ENCODE measurements around the gene GPR152.
A peak's percentile ranks its signal among the peaks of the same experiment; 100 is the strongest.

The GPR152 gene

DNA sequence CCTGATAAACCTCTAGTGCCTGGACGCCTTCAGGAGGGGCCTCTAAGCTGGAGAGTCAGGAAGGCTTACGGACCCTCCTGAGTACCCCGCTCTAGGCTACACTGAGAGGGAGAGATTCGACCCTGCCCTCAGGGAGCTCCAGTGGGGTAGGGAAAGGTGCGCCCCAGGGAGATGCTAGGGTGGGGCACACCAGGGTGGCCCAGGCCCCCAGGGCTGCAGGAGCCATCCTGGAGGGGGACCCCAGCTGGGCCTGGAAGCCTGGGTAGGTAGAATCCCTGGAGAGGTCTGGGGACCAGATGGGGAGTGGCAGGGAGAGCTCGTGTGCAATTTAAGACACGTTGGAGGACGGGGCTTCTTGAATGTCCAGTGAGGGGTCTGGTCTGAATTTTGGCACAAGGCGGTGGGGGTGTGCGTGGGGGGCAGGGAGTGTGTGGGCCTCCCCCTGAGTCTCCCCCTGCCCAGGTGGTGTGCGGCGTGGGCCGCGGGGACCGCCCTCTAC lies 32.3 kb downstream of the GPR152 start:
- H3K4me1 ChIP-seq (ENCODE audit: control insufficient read depth, insufficient read depth, low read length, unreplicated experiment) = peaks cover 7% of the 10 kb centered on the region
- H2AFZ ChIP-seq (ENCODE audit: low read length, unreplicated experiment) = no peak overlapping the region
- no peaks in the 10 kb centered on the region; the same call in 1 of the 2 replicates for H3K27me3 ChIP-seq (ENCODE audit: insufficient read depth, low read length)
- H3K36me3 ChIP-seq (ENCODE audit: insufficient read depth, low read length) = no peaks in the 10 kb centered on the region
- H3K27ac ChIP-seq (ENCODE audit: low read depth, low read length) = no peak overlapping the region
- H3K4me3 ChIP-seq (ENCODE audit: low read depth, low read length) = peak overlapping the region; percentile 92
- H3K79me2 ChIP-seq (ENCODE audit: control insufficient read depth, insufficient read depth, low read length, unreplicated experiment) = no peaks in the 10 kb centered on the region

DNA sequence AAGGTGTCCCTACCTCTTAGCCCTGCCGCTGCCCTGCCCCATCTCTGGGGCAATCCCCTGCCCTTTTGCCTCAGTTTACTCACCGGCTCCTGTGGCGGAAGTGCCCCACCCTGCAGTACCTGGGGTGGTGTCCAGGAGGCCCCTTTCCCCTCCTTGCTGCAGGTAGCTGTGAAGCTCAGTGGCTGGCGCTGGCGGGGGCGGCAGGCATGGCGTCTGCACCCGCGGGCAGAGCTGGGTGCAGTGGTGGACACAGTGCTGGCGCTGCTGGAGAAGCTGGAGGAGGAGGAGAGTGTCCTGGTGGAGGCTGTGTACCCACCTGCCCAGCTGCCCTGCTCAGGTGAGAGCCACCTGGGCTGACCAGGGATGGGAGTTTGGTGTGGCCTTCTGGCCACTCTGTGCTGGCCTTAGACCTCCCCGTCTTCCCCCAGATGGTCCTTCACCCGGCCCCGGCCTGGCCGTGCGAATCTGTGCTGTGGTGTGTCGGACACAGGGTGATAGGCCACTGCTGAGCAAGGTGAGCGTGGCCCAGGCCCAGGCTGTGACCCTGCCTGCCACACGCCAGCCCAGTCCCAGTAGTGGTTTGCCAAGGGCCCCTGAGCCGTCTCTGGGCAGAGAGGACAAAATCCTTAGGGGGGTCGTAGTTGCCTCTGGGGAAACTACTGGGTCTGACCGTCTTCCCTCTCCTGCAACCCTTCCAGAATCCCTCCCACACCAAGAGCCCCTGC lies 33.0 kb downstream of the GPR152 start:
- H3K27ac ChIP-seq (ENCODE audit: low read depth, low read length) = no peak overlapping the region
- H3K4me3 ChIP-seq (ENCODE audit: low read depth, low read length) = no peak overlapping the region
- no peak overlapping the region for H2AFZ ChIP-seq (ENCODE audit: low read length, unreplicated experiment)
- H3K27me3 ChIP-seq (ENCODE audit: insufficient read depth, low read length) = no peaks in the 10 kb centered on the region; the same call in 1 of the 2 replicates
- no peaks in the 10 kb centered on the region for H3K79me2 ChIP-seq (ENCODE audit: control insufficient read depth, insufficient read depth, low read length, unreplicated experiment)
- no peaks in the 10 kb centered on the region for H3K36me3 ChIP-seq (ENCODE audit: insufficient read depth, low read length)
- peaks cover 7% of the 10 kb centered on the region for H3K4me1 ChIP-seq (ENCODE audit: control insufficient read depth, insufficient read depth, low read length, unreplicated experiment)

DNA sequence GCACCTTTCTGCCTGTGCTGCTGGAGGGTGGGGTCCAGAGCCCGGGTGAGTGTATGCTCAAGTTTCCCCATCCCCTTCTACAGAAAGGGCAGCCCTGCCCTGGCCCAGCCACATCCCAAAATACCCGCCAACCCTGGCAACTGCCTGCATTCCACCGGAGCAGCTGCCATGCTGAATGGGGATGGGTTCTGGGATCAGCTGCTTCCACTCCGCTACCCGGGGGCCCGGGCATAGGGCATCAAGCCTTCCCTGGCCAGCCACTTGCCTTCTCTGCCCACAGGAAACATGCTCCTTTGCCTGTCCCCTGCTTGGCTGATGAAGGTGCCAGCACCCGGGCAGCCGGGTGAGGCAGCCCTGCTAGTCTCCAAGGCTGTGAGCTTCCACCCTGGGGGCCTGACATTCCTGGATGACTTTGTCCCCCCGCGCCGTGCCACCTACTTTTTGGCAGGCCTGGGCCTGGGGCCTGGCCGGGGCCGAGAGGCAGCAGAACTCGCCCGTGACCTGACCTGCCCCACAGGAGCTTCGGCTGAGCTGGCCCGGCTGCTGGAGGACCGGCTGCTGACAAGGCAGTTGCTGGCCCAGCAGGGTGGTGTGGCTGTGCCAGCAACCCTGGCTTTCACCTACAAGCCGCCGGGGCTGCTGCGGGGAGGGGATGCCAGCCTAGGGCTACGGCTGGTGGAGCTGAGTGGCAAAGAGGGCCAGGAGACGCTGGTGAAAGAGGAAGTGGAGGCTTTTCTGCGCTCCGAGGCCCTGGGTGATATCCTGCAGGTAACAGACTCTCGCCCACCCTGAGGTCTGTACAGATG lies 33.9 kb downstream of the GPR152 start:
- no peak overlapping the region for H3K4me3 ChIP-seq (ENCODE audit: low read depth, low read length)
- H3K36me3 ChIP-seq (ENCODE audit: insufficient read depth, low read length) = no peaks in the 10 kb centered on the region
- H3K79me2 ChIP-seq (ENCODE audit: control insufficient read depth, insufficient read depth, low read length, unreplicated experiment) = no peaks in the 10 kb centered on the region
- H3K4me1 ChIP-seq (ENCODE audit: control insufficient read depth, insufficient read depth, low read length, unreplicated experiment) = peaks cover 7% of the 10 kb centered on the region
- H3K27ac ChIP-seq (ENCODE audit: low read depth, low read length) = no peak overlapping the region
- no peaks in the 10 kb centered on the region; the same call in 1 of the 2 replicates for H3K27me3 ChIP-seq (ENCODE audit: insufficient read depth, low read length)
- H2AFZ ChIP-seq (ENCODE audit: low read length, unreplicated experiment) = no peak overlapping the region

DNA sequence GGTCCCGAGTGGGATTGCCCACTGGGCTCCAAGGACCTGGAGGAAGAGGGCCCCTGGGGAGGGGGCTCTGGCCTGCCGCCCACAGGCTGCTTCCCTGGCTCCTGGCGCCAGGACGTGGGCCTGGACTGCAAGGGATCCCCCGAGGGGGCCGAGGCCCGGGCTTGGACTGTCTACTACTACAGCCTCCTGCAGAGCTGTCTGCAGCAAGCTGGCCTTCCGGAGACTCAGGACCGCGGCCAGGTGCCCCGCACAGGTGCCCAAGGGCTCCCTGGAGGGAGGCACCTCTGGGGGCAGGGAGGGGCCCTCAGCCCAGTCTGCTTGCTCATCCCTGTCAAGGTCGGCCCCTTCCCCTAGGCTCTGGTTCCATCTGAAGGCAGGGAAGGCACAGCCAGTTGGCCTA lies 35.1 kb downstream of the GPR152 start:
- Histone ChIP-seq H2AFZ (ENCODE audit: low read length, unreplicated experiment) (no peak overlapping the region), H3K36me3 (ENCODE audit: insufficient read depth, low read length) (no peaks in the 10 kb centered on the region), H3K4me3 (ENCODE audit: low read depth, low read length) (no peak overlapping the region), H3K27me3 (ENCODE audit: insufficient read depth, low read length) (no peaks in the 10 kb centered on the region; the same call in 1 of the 2 replicates), H3K79me2 (ENCODE audit: control insufficient read depth, insufficient read depth, low read length, unreplicated experiment) (no peaks in the 10 kb centered on the region), H3K4me1 (ENCODE audit: control insufficient read depth, insufficient read depth, low read length, unreplicated experiment) (peaks cover 7% of the 10 kb centered on the region), H3K27ac (ENCODE audit: low read depth, low read length) (no peak overlapping the region)

DNA sequence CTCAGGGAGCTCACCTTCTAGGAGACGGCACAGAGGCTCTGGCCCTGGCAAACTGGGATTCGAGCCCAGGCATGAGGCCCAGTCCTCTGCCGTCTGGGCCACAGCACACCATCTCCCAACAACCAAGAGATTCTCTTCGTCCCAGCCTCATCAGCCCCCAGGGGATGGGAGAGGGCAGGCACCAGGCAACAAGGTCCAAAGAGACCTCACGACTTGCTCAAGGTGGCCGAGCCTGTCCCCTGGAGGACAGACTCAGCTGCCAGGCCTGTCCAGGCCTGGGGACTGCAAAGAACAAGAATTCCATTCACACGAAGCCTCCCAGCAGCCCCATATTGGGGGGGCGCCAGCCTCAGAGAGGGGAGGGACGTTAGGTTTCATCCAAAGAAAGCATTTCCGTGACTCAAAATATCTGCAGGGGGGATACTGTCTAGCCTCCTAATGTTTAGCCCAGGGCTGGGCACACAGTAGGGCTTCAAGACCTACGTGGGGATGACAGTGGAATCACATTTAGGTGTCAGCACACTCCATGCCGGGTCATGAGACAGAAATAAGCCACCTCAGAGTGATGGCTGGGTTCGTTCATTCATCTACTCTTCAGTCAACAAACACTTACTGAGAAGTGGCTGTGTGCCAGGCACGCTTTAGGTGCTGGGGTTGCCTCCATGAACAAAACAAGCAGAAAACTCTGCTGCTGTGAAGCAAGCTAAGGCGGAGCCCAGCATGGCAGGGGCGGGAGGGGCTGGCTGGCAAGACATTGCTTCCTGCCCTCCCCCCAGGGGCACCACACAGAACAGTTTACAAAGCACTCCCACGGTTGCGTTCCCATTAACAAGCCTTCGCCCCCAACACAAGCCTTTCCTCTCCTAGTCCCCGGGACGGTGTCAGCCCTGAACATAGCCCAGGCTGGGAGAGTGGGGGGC lies 35.9 kb downstream of the GPR152 start:
- H3K4me1 ChIP-seq (ENCODE audit: control insufficient read depth, insufficient read depth, low read length, unreplicated experiment) = peaks cover 7% of the 10 kb centered on the region

DNA sequence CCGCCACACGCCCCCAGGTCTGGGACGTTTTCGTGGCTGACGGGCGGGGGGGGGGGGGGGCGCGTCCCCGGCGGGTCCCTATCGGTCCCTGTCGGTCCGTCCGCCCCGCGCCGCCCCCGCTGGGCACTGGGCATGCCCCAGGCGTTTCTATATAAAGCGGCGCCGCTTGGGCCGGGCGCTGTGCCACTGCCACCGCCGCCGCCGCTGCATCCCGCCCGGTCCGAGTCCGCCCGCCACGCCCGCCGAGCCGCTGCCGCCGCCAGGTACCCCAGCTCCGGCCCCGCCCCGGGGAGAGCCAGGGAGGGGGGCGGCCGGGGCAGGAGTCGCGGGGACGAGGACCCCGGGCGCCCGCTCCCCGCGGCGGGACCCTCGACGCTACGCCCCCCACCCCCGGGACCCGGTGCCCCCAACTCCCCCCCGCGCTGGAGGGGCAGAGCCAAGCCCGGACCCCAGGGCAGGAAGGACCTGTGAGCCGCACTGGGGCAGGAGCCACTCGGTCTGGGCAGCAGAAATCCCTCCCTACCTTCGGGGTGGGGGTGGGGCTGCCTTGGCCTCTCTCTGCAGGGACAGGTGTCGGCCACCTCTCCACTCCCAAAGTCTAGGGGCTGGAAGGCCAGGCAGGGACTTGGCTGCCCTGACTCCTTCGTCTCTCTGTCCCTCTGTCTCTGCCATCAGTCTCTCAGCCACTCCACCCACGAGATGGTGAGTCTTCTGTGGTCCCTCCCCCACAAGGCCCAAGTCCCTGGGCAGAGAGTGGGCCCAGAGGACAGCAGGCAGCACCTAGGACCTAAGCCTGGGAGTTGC lies 36.8 kb downstream of the GPR152 start, which contains the start of gene CARNS1:
CARNS1 (plus strand) TSS at position 178 of the 804 bp plus-strand sequence; CDS start at position 700, 522 bp downstream.
- H3K4me1 ChIP-seq (ENCODE audit: control insufficient read depth, insufficient read depth, low read length, unreplicated experiment) = peaks cover 7% of the 10 kb centered on the region
- peak within 1 kb of the TSS; percentile 73 for H3K4me3 ChIP-seq (ENCODE audit: low read depth, low read length)
- H3K27me3 ChIP-seq (ENCODE audit: insufficient read depth, low read length) = peaks cover 9% of the 10 kb centered on the region
- H3K36me3 ChIP-seq (ENCODE audit: insufficient read depth, low read length) = no peaks in the 10 kb centered on the region
- no peaks in the 10 kb centered on the region for H3K79me2 ChIP-seq (ENCODE audit: control insufficient read depth, insufficient read depth, low read length, unreplicated experiment)
- no peak within 1 kb of the TSS for H3K27ac ChIP-seq (ENCODE audit: low read depth, low read length)
- no peak within 1 kb of the TSS for H2AFZ ChIP-seq (ENCODE audit: low read length, unreplicated experiment)

More for the DNA sequence above, 35.9 kb downstream of the GPR152 start:
- no peak overlapping the region for H3K27ac ChIP-seq (ENCODE audit: low read depth, low read length)
- no peak overlapping the region for H3K4me3 ChIP-seq (ENCODE audit: low read depth, low read length)
- no peaks in the 10 kb centered on the region for H3K79me2 ChIP-seq (ENCODE audit: control insufficient read depth, insufficient read depth, low read length, unreplicated experiment)
- H3K36me3 ChIP-seq (ENCODE audit: insufficient read depth, low read length) = no peaks in the 10 kb centered on the region
- peaks cover under 1% of the 10 kb centered on the region; the same call in 1 of the 2 replicates for H3K27me3 ChIP-seq (ENCODE audit: insufficient read depth, low read length)
- no peak overlapping the region for H2AFZ ChIP-seq (ENCODE audit: low read length, unreplicated experiment)

DNA sequence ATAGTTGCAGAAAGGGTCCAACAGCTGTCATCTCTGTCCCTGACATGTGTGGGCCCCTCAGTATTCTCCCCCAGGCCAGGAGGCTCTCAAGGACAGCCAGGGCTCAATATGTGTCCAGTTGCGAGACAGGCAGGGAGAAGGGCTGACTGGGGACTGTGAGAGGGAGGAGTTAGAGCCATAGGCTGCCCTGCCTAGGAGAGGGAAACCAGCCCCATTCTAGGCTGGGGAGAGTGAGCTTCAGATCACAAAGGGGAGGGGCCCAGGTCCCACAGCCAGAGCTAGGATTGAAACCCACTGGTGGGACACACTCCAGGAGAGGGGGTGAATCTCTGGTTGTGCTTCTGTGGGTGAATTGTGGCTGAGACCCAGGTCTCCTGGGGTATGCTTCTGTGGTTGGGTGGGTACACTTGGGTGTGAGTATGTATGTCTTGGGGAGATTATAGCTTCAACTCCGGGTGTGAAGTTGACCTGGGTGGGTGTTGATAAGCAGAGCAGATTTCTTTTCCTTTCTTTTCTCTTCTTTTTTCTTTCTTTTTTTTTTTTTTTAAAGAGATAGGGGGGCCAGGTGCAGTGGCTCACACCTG lies 39.2 kb downstream of the GPR152 start:
- no peak overlapping the region for H2AFZ ChIP-seq (ENCODE audit: low read length, unreplicated experiment)
- H3K4me3 ChIP-seq (ENCODE audit: low read depth, low read length) = no peak overlapping the region
- H3K79me2 ChIP-seq (ENCODE audit: control insufficient read depth, insufficient read depth, low read length, unreplicated experiment) = no peaks in the 10 kb centered on the region
- H3K27ac ChIP-seq (ENCODE audit: low read depth, low read length) = no peak overlapping the region
- H3K4me1 ChIP-seq (ENCODE audit: control insufficient read depth, insufficient read depth, low read length, unreplicated experiment) = no peaks in the 10 kb centered on the region
- peaks cover 22% of the 10 kb centered on the region for H3K27me3 ChIP-seq (ENCODE audit: insufficient read depth, low read length)
- no peaks in the 10 kb centered on the region for H3K36me3 ChIP-seq (ENCODE audit: insufficient read depth, low read length)

DNA sequence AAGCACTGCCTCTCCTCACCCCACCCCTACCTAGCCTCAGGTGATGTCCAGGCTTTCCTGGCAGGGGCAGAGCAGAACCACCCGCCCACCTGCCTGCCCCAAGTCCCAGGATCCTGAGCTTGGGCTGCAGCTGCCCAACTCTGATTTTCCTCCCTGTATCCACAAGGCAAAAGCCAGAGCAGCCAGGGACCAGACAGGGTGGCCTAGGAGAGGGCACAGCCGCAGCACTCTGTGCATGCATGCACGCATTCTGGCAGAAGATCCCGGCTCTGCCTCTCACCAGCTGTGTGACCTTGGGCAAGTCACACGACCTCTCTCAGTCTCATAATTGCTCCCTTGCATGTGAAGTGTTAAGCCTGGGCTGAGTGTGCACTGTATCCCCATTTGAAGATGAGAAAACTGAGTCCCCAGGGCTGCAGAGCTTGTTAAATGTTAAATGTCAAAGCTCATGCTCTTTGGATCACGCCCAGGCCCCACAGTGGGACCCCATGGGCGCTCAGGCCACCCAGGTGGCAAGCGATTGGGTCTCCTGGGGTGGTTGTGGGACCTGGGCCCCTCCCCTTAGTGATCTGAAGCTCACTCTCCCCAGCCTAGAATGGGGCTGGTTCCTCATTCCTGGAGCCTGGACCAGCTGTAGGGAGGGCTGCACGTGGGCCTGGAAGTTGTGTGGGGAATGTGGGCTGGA lies 39.9 kb downstream of the GPR152 start:
- Histone ChIP-seq H3K4me1 (ENCODE audit: control insufficient read depth, insufficient read depth, low read length, unreplicated experiment) (no peaks in the 10 kb centered on the region), H3K27ac (ENCODE audit: low read depth, low read length) (no peak overlapping the region), H3K4me3 (ENCODE audit: low read depth, low read length) (no peak overlapping the region), H3K27me3 (ENCODE audit: insufficient read depth, low read length) (peaks cover 22% of the 10 kb centered on the region), H3K79me2 (ENCODE audit: control insufficient read depth, insufficient read depth, low read length, unreplicated experiment) (no peaks in the 10 kb centered on the region), H3K36me3 (ENCODE audit: insufficient read depth, low read length) (no peaks in the 10 kb centered on the region), H2AFZ (ENCODE audit: low read length, unreplicated experiment) (no peak overlapping the region)

DNA sequence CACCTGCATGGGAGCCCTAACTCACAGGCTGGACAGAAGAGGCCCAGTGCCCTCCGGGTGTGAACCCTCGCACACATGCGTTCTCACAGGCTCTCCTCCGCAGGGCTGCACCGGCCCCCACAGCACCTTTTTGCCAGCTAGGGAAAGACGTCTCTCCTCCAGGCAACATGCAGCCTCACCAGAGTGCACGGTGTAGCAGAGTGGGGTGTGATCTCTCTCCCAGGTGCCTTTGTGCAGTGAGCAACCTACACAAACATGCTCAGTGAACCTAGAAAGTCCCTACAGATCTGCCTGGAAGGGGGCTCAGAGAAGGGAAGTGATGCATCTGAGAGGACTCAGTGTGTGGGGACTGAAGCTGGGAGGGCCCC lies 40.8 kb downstream of the GPR152 start:
- Histone ChIP-seq H3K27me3 (ENCODE audit: insufficient read depth, low read length) (peaks cover 22% of the 10 kb centered on the region), H3K27ac (ENCODE audit: low read depth, low read length) (no peak overlapping the region), H3K79me2 (ENCODE audit: control insufficient read depth, insufficient read depth, low read length, unreplicated experiment) (no peaks in the 10 kb centered on the region), H3K4me1 (ENCODE audit: control insufficient read depth, insufficient read depth, low read length, unreplicated experiment) (no peaks in the 10 kb centered on the region), H3K4me3 (ENCODE audit: low read depth, low read length) (no peak overlapping the region), H2AFZ (ENCODE audit: low read length, unreplicated experiment) (no peak overlapping the region), H3K36me3 (ENCODE audit: insufficient read depth, low read length) (no peaks in the 10 kb centered on the region)
